ENCODE results near the gene HRAS.

- TF ChIP-seq, protein P1, sequence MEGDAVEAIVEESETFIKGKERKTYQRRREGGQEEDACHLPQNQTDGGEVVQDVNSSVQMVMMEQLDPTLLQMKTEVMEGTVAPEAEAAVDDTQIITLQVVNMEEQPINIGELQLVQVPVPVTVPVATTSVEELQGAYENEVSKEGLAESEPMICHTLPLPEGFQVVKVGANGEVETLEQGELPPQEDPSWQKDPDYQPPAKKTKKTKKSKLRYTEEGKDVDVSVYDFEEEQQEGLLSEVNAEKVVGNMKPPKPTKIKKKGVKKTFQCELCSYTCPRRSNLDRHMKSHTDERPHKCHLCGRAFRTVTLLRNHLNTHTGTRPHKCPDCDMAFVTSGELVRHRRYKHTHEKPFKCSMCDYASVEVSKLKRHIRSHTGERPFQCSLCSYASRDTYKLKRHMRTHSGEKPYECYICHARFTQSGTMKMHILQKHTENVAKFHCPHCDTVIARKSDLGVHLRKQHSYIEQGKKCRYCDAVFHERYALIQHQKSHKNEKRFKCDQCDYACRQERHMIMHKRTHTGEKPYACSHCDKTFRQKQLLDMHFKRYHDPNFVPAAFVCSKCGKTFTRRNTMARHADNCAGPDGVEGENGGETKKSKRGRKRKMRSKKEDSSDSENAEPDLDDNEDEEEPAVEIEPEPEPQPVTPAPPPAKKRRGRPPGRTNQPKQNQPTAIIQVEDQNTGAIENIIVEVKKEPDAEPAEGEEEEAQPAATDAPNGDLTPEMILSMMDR (IDR thresholded peaks at IDR 0.05 in 4 of 5, conservative IDR thresholded peaks at IDR 0.05 in 1 of 5): no peak
- TF ChIP-seq POLR2A (IDR thresholded peaks at IDR 0.05): no peak
Measured at GRCh38 chr11:487571-488021, 47.8 kb downstream of the HRAS start.
